T47D (cell line): ENCODE measurements around the gene AMBN.
A peak's percentile ranks its signal among the peaks of the same experiment; 100 is the strongest.

Experiments
- DNase-seq, 2 experiments: peaks; one replicate each; pipeline versions ENCODE4 v3.0.0 to v3.0.0-alpha.2; 2011 to 2012; ENCODE audit warnings: low read depth in 1 of 2, low spot score in 1 of 2
- JUND ChIP-seq: IDR thresholded peaks from 2 replicates; pipeline ENCODE4 v1.6.1; 2012; ENCODE audit warnings: low read depth
- in situ Hi-C: cut with HindIII; loops from 2 replicates; pipeline ENCODE4 v1.10.0; 2016; ENCODE audit warnings: low sequenced_read_pairs, low pct_unique_long_range_greater_than_20kb

AMBN gene

DNA sequence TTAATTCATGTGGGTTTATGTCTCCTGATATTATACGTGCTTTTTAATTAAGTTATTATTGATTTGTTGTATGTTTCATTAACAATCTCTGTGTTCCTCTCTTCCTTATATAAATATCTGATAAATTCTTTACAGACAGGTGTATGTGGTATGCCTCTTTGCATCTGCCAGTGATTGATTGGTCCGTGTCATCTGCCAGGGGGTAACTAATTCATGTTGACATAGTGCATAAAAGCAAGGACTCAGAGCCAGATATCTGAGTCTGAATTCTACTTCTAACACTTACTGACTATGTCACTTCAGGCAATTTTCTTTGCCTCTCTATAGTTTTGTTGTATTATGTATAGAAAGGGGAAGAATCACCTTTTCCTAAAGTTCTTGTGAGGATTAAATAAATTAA is 5.2 kb upstream of the AMBN start:
- TF ChIP-seq JUND = no peak
- DNase-seq = no peak
- in situ Hi-C loops = no loop called here

DNA sequence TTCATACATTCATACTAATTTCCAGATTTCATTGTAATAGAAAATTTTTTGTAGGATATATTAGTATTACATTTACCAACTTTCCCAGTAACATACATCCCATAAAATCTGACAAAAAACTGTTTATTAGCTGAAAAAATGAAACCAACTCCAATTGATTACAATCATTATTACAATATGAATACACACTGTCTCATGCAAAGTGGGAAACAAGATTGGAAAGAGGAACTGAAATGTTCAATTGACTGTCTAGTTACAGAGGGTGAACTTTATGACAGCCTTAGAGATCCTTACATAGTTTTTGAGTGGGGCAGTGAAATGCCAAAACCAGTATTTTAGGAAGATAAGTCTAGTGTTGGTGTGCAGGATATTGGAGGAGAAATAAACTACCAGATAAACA is 2.3 kb upstream of the AMBN start:
- no peak for TF ChIP-seq JUND
- DNase-seq = no peak
- in situ Hi-C loops = no loop called here

DNA sequence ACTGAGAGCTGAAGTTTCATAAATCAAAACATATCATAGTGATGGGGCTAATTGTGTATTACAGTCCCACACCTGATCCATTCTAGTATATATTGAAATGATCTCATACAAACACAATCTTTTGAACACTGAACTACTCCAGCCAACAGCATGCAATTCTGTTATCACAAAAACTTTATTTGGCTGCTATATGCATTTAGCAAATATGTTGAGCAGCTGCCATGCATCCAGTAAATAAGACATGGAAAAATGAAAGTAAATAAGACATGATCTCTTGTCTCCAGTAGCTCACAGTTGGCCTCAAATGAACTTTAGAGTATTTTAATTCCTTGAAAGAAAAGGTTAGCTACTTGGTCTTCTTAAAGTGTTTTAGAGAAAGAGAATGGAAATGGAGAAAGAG is 2.1 kb downstream of the AMBN start:
- in situ Hi-C loops = no loop called here
- DNase-seq = no peak
- TF ChIP-seq JUND = no peak

DNA sequence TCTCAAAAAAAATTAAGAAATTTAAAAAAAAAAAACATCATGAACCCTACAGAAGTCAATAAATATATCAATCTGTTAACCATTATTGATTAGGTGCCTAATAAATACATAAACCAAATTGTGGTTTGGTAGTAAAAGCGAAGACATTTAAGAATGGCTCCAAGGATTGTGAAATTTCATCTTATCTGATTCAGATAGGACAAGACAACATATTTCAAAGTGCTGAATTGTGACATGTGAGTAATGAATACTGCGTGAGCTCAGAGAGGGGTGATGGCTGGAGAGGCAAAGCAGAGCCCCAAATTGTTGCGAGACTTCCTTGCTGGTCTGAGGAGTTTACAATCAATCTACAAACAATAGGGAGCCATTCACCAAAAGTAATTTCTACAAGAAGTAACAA is 8.2 kb downstream of the AMBN start:
- no peak for DNase-seq
- in situ Hi-C loops = no loop called here

DNA sequence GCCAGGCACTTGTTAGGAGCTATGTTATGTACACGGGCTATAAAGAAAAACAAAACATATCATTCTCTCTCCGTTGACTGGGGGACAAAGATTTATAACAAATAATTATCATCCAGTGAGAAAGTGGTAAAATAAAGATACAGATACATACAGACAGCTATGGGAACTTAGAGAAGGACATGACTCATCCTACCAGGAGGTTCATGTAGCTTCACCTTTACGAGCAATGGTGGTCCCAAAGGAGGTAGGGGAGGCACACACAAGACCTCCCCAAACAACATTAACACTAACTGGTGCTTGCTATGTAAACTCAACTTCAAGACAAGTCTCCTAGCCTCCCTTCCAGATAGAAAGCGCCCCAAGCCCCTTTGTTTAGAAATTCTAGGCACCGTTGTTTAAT is 8.9 kb downstream of the AMBN start:
- TF ChIP-seq JUND = no peak
- DNase-seq = no peak
- in situ Hi-C loops = no loop called here

More for the DNA sequence above, 8.2 kb downstream of the AMBN start:
- TF ChIP-seq JUND = no peak

DNA sequence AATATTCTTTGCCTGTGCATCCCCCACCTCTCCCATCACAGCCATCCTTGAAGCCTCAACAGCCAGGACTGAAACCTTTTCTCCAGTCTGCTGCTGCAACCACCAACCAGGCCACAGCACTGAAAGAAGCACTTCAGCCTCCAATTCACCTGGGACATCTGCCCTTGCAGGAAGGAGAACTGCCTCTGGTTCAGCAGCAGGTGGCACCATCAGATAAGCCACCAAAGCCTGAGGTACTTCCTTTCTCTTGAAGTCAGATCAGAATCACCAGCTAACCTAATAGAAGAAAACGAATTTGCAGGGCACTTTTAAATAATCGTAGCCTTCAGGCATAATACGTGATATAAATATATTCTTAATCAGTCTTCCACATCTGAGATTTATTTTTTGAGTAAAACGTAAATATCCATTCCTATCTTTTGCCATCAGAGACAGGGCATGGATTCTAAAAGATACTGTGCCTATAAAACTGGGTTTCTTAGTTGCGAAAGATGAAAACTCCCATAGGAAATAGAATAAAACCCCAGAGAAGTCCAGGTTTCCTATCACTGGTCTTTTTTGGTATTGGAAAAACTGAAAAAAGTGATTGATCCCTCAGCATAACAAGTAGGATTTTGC is 9.5 kb downstream of the AMBN start:
- TF ChIP-seq JUND = no peak
- peak in 1 of 2 experiments; percentile 82 for DNase-seq
- in situ Hi-C loops = no loop called here

DNA sequence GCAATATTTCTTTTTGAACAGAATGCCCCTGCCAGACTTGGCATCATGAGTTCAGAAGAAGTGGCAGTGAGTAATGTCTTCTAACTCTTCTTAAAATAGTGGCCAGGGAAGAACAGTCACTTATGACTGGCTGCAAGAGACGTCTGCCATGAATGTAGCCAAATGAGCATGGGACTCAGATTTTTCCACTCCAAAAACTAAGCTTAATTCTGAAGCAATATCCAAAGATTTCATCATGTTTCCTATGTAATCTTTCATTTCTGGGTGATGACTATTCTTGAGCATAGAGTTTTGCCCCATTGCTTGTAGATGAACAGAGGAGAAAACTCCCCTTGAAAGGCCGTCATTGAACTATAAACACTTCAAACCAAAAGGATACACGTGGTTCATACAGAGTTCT is 11.8 kb downstream of the AMBN start:
- no peak for DNase-seq
- no peak for TF ChIP-seq JUND
- in situ Hi-C loops = no loop called here

DNA sequence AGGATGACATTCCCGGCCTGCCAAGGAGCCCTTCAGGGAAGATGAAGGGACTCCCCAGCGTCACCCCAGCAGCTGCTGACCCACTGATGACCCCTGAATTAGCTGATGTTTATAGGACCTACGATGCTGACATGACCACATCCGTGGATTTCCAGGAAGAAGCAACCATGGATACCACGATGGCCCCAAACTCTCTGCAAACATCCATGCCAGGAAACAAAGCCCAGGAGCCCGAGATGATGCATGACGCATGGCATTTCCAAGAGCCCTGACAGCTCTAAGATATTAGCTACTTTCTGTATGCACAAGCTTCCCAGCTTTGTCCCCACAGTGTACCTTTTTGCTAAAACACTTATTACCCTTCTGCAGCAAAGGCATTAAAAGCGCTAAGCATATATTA is 14.4 kb downstream of the AMBN start:
- in situ Hi-C loops = no loop called here
- no peak for DNase-seq
- TF ChIP-seq JUND = no peak

DNA sequence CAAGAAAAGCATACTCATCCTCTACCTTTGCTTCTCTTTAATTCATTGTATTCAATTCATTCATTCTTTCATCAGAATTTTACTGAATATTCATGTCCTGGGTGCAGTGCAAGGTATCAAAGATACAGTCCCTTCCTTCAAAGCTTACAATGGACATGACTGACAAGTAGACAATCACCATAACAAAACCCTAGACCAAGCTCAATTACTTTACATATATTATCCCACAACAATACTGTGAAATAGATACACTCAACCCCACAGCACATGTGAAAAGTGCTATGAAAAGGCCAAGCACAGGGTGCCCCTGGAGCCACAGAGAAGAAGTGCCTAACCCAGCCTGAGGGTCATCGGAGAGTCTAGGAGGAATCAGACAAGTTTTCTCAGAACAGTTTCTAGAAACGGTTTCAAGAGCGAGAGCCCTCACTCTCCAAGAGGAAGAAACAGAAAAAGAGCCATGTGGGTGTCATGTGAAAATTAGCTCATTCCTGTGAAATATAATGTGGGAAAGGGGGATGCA is 15.3 kb downstream of the AMBN start:
- in situ Hi-C loops = no loop called here
- no peak for DNase-seq
- no peak for TF ChIP-seq JUND

DNA sequence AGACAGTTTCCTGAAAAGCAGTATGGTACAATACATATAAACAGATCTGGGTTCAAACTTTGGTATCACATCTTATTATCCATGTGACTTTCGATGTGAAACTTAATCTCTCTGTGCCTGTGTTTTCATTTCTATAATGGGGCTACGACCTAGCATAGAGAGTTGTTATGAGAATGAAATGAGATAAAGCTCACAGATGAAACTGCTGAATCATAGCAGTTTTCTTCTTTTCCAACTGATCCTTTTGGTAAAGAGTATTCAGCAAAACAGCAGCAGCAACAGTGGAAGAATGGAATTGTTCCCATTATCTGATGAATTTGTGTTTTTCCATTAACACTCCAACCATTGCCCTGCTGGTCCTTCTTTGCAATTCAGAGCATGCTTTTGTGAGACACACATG is 16.3 kb downstream of the AMBN start:
- in situ Hi-C loops = no loop called here
- DNase-seq = no peak
- TF ChIP-seq JUND = no peak

DNA sequence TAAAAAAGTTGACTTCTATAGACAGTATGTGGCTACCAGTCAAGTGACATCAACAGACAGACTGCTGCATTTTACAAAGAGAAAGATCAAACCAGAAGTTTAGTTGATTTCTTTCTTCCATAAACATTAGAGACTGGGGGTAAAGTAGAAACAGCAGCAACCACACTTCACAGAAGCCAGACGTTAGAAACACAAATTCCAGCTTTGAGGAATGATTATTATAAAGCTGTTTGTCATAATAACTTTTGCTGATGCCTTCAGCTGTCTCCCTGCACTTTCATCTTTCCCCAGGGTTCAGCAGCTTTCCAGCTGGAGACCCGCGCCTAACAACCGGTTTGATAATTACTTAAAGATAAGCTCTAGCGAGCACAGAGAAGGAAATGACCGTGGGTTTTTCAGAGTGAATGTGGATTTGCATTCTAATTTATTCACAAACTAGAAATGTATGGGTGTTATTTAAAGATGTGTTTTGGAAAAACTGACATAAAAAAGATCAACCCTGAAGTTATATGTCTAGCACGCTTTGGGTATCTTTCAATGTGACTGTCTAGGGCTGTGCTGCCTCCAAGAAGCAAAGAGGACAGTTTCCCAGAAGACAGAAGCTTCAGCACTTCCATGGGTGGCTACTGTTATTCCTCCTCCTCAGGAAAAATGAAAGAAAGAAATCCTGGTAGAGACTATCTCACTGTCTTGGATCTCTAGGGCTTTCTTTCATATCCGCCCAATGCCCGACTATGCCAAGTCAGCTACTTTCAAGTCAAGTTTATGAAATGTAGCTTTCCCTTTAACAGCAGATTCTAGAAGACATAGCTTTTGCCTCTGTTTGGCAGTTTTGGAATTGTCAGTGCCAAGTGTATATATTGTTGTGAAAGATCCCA is 21.5 kb downstream of the AMBN start:
- in situ Hi-C loops = no loop called here
- DNase-seq = no peak
- no peak for TF ChIP-seq JUND

DNA sequence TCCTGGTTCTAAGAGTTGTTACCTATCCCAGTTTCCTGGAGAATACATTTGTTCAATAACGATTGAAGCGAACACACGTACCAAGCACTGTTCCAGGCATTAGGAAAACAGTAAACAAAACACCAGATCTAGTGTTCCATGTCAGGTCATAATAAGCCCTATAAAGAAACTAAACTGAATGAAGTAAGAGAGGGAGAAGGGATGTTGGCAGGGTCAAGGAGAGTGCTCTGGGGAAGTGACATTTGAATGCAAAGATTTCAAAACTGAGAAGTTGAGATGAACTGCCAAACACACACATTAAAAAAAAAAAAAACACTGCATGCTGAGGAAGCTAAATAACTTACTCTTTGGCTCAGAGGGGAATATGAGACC is 22.1 kb downstream of the AMBN start:
- in situ Hi-C loops = no loop called here
- TF ChIP-seq JUND = no peak
- DNase-seq = no peak

DNA sequence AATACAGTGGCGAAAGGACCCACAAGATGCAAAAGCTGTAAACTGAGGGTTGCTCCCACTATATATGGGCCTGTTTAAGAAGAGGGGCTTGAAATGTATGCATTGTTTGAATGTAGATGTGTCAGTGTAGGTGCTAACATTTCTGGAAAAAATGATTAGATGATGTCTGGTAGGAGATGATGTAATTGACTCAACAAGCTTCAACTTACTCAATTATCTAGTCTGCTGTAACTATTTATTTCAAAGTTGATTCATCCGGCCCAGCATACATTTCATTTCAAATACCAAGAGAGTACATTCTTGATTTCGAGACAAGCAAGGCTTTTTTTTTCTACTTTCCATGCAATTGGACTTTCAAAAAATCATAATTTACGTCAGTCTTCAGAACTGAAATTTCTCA is 27.2 kb downstream of the AMBN start:
- TF ChIP-seq JUND = no peak
- DNase-seq = no peak
- in situ Hi-C loops = no loop called here
